ENCODE data around the gene KCNH3. TPM values are rescaled to one million over a fixed set of nuclear protein-coding genes. Genes with fewer than 3 reads are reported as not detected.
"Not testable (repeated sequence)": the region's sequence is repeated elsewhere in the genome, so short reads cannot be mapped to it uniquely, and the experiment has no call there.

KCNH3 gene
- total RNA-seq, 1 experiment from 2014 or later: 3.6 TPM

- no peak for DNase-seq (ENCODE audit: low read depth)
- in situ Hi-C loops (cut with HindIII; ENCODE audit: low pct_unique_long_range_greater_than_20kb, low sequenced_read_pairs): no loop called here
Observed at GRCh38 chr12:49524660-49525324, 14.0 kb upstream of the KCNH3 start.

DNA sequence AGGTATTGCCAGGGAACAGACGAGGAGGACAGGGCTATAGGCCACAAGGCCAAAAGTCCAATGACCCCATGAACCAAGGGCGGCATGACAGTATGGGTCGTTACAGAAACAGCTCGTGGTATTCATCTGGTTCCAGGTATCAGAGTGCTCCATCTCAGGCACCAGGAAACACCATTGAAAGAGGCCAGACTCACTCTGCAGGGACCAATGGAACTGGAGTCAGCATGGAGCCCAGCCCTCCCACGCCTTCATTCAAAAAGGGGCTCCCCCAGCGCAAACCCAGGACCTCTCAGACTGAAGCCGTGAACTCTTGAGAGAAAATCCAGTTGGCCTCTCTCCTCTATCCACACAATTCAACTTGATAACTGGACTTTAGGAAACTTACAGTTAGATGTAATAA, 12.9 kb upstream of the KCNH3 start:
- no peak for DNase-seq (ENCODE audit: low read depth)
- in situ Hi-C loops (cut with HindIII; ENCODE audit: low pct_unique_long_range_greater_than_20kb, low sequenced_read_pairs): no loop called here

DNA sequence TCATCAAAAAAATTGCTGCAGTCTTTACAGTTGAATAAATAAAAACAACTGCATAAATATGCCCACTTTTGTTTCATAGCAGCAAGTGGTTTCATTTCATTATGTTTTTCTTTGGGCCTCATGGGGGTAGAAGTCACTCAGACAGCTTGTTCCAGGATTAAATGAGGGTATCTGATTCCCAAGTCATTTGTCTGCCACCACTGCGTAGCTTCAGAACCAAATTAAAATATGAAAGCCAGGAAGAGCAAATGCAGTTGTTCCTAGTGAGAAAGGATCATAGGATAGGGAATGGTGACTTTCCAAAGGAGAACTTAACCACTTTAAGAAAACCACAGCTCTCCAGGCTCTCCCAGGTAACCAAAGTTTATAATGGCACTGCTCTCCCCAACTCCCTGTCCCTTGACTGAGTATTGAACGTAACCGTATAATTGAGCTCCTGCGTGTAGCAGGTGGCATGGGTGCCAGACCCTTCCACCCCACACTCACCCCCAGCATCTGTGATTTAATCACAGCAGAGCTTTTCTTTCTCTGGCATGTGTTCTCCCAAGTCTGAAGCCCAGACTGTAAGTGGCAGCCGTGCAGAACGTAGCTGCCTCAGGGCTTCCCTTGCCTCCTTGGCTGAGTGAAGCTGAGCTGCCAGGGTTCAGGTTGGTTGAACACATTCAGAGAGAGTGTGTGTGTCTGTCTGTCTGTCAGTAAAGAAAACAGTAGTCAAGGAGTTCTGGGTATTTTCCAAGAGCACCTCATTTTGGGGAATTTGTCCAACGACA, 11.3 kb upstream of the KCNH3 start:
- peak; percentile 86 for DNase-seq (ENCODE audit: low read depth)

DNA sequence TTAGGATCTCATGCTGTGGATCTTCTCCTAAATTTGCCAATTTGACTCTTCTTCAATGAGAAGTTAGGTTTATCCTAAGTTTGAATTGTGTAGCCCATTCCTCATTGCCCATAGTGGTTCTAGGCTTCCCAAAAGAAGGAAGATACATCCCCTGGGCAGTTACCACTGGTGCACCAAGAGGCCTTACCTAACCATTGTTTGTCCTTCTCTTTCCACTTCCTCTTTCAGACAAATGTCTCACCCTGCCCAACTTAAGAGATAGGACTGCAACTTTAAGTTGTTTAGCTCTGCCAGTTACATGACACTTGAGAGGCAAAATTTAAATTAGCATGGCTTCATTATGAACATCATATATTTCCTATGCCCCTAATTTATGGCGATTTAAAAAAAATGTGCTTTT, 9.4 kb upstream of the KCNH3 start:
- in situ Hi-C loops (cut with HindIII; ENCODE audit: low pct_unique_long_range_greater_than_20kb, low sequenced_read_pairs): no loop called here
- no peak for DNase-seq (ENCODE audit: low read depth)

More for the DNA sequence above, 11.3 kb upstream of the KCNH3 start:
- in situ Hi-C loops (cut with HindIII; ENCODE audit: low pct_unique_long_range_greater_than_20kb, low sequenced_read_pairs): no loop called here

- DNase-seq (ENCODE audit: low read depth): no peak
- in situ Hi-C loops (cut with HindIII; ENCODE audit: low pct_unique_long_range_greater_than_20kb, low sequenced_read_pairs): no loop called here
Observed at GRCh38 chr12:49531745-49532144, 7.1 kb upstream of the KCNH3 start.

DNA sequence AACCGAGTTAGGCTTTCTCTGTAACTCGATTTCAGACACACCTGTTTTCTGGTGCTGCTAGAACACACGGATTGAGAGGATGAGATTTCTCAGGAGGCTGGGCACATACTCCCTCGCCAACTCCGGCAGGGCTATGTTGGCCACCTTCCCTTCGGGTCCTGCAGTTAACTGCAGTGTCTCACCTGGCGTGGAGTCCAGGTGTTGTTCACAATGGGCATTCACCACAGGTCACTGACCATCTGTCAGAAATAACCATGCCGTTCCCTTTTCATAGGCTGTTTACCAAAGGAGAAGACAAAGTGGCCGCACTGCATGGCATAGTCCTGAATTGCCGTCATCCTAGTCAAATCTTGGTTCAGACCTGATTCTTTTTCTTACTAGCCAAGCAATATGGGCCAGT, 5.5 kb upstream of the KCNH3 start:
- in situ Hi-C loops (cut with HindIII; ENCODE audit: low pct_unique_long_range_greater_than_20kb, low sequenced_read_pairs): no loop called here
- DNase-seq (ENCODE audit: low read depth): no peak

DNA sequence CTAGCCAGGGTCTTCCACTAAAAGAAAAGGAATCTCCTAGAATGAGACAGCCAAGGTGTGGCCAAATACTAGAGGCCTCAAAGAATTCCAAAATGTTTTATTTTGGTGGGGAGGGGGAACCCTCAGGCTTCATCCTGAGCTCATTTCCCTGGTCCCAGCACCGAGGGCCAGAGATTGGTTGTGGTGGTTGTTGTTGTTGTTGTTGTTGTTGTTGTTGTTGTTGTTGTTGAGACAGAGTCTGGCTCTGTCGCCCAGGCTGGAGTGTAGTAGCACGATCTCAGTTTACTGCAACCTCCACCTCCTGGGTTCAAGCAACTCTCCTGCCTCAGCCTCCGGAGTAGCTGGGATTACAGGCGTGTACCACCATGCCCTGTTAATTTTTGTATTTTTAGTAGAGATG, 4.7 kb upstream of the KCNH3 start:
- in situ Hi-C loops (cut with HindIII; ENCODE audit: low pct_unique_long_range_greater_than_20kb, low sequenced_read_pairs); DNase-seq (ENCODE audit: low read depth): not testable (repeated sequence)

DNA sequence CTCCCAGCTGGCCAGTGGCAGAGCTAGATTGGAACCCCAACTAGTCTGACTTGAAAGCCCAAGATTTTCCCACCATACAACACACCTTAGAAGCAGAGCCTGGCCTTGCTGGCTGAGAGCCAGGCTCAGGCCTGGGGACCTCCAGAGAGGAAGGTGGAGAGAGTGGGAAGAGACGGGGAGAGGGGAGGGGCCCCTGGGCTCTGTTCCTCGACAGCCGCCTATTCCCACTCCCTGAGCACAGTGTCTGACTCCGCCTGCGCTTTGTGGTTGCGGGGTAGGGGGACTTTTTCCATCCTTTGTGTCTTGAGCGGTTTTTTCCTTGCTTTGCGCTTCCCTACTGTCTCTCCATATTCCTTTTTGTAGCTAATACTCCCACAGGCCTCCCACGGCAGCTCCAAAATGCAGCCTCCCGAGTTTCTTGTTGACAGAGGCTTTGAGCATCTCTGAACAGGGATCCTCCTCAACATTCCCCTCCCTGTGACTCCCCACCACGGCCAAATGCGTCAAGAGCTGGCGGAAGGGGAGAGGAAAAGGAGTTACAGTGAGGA, 4.0 kb upstream of the KCNH3 start:
- no peak for DNase-seq (ENCODE audit: low read depth)
- in situ Hi-C loops (cut with HindIII; ENCODE audit: low pct_unique_long_range_greater_than_20kb, low sequenced_read_pairs): no loop called here

- in situ Hi-C loops (cut with HindIII; ENCODE audit: low pct_unique_long_range_greater_than_20kb, low sequenced_read_pairs): no loop called here
- DNase-seq (ENCODE audit: low read depth): no peak
Observed at GRCh38 chr12:49535921-49536525, 2.8 kb upstream of the KCNH3 start.

- in situ Hi-C loops (cut with HindIII; ENCODE audit: low pct_unique_long_range_greater_than_20kb, low sequenced_read_pairs): no loop called here
- no peak for DNase-seq (ENCODE audit: low read depth)
Observed at GRCh38 chr12:49536526-49537071, 2.2 kb upstream of the KCNH3 start.

- in situ Hi-C loops (cut with HindIII; ENCODE audit: low pct_unique_long_range_greater_than_20kb, low sequenced_read_pairs): no loop called here
- no peak for DNase-seq (ENCODE audit: low read depth)
Observed at GRCh38 chr12:49537231-49537751, 1.5 kb upstream of the KCNH3 start.

- DNase-seq (ENCODE audit: low read depth): no peak
- in situ Hi-C loops (cut with HindIII; ENCODE audit: low pct_unique_long_range_greater_than_20kb, low sequenced_read_pairs): no loop called here
Observed at GRCh38 chr12:49537752-49538509, 899 bp upstream of the KCNH3 start.

GRCh38 chr12:49539406-49540228, 787 bp downstream of the KCNH3 start:
- in situ Hi-C loops (cut with HindIII; ENCODE audit: low pct_unique_long_range_greater_than_20kb, low sequenced_read_pairs): no loop called here

DNA sequence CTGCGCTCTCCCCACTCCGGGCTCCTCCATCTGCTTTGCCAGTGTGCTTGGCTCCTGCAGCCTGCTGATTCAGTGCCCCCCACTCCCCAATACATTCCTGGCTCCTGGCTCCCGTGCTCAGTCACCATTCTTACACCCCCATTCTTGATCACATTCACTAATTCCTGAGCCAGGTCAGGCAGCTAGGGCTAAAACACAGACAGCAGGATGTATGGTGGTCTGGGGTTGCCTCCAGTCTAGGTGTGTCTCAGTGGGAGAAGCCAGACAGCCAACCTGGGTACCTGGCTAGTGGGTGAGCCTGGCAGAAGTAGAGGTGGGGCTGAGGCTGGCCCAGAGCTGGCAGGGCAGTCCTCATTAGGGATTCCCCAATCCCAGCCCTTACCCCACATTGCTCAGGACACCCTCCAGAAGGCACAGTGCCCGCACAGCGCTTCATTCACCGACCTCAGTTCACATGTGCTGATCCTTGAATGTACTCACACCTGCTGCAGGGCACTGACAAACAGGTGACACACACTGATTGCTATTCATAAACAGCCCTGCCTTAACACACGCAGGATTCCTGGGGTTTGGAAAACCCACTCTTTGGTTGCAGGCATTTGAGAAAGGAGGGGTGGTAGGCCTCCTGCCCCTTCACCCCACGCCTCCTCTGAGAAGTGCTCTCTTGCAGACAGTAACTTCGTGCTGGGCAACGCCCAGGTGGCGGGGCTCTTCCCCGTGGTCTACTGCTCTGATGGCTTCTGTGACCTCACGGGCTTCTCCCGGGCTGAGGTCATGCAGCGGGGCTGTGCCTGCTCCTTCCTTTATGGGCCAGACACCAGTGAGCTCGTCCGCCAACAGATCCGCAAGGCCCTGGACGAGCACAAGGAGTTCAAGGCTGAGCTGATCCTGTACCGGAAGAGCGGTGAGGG, 1.7 kb downstream of the KCNH3 start:
- in situ Hi-C loops (cut with HindIII; ENCODE audit: low pct_unique_long_range_greater_than_20kb, low sequenced_read_pairs): no loop called here
- no peak for DNase-seq (ENCODE audit: low read depth)

More at GRCh38 chr12:49539406-49540228, 787 bp downstream of the KCNH3 start:
- DNase-seq (ENCODE audit: low read depth): no peak

DNA sequence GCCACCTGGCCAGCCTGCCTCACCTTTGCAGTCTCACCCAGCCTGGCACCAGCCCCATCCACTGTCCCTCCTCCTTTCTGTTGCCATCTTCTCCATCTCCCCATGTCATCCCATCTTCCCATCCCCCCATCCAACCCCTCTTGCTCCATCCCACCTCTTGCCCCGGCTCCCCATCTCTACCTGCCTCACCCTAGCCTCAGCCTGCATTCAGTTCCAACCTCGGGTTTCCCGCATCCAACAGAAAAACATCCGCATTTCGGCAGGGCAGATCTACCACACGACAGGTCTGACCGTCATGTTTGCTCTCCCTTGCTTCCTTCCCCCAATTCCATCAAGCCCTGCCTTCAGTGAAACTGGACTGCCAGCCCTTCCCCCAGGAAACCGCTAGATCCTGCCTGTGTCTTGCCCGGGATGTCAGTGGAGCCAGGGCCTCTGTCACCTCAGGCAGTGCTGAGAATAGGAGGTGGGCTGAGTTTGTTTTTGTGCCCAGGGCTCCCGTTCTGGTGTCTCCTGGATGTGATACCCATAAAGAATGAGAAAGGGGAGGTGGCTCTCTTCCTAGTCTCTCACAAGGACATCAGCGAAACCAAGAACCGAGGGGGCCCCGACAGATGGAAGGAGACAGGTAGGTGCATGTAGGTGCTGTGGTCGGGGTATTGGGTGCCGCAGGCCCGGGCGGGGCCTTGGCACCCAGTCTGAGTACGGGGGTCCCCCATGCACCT, 2.5 kb downstream of the KCNH3 start:
- in situ Hi-C loops (cut with HindIII; ENCODE audit: low pct_unique_long_range_greater_than_20kb, low sequenced_read_pairs): no loop called here
- no peak for DNase-seq (ENCODE audit: low read depth)

All from Caki2 (cell line).